WTC11 (cell line): Measurements from ENCODE around the gene TUBGCP2.

Experiments used
- CREB1 ChIP-seq: sonication (generic); formaldehyde crosslinking; IDR thresholded peaks from 2 replicates; pipeline ENCODE4 v1.8.0; 2023; ENCODE audit warnings: mild to moderate bottlenecking, missing genetic modification reagents
- CREM ChIP-seq: sonication (generic); formaldehyde crosslinking; IDR thresholded peaks from 2 replicates; pipeline ENCODE4 v1.8.1; 2022; ENCODE audit warnings: mild to moderate bottlenecking, missing genetic modification reagents, moderate library complexity
- ELF4 ChIP-seq: sonication (generic); formaldehyde crosslinking; IDR thresholded peaks from 2 replicates; pipeline ENCODE4 v1.8.1; 2022; ENCODE audit warnings: low read depth, mild to moderate bottlenecking, moderate library complexity, missing genetic modification reagents
- MAX ChIP-seq: sonication (generic); formaldehyde crosslinking; IDR thresholded peaks from 2 replicates; pipeline ENCODE4 v1.8.0; 2022; ENCODE audit warnings: mild to moderate bottlenecking, missing genetic modification reagents
- SP1 ChIP-seq: sonication (generic); formaldehyde crosslinking; conservative IDR thresholded peaks from 2 replicates; pipeline ENCODE4 v1.8.1; 2022; ENCODE audit warnings: missing genetic modification reagents
- TF ChIP-seq, protein P1 (sequence below): fragments of 200-600 bp; IDR thresholded peaks from 2 replicates; pipeline ENCODE4 v1.8.0; 2022; ENCODE audit warnings: antibody characterized with exemption
- TF ChIP-seq, protein P2 (sequence below): sonication (generic); formaldehyde crosslinking; IDR thresholded peaks from 2 replicates; pipeline ENCODE4 v1.8.1; 2023; ENCODE audit warnings: mild to moderate bottlenecking, missing genetic modification reagents, moderate library complexity
- TF ChIP-seq, protein P3 (sequence below): fragments of 250-450 bp; sonication (Bioruptor Pico); IDR thresholded peaks from 2 replicates; pipeline ENCODE4 v1.8.0; 2021; ENCODE audit warnings: mild to moderate bottlenecking
- TF ChIP-seq, protein P4 (sequence below): sonication (generic); formaldehyde crosslinking; IDR thresholded peaks from 2 replicates; pipeline ENCODE4 v1.8.1; 2023; ENCODE audit warnings: mild to moderate bottlenecking, missing genetic modification reagents, borderline replicate concordance
- TF ChIP-seq, protein P5 (sequence below): fragments of 250-450 bp; sonication (Bioruptor Pico); IDR thresholded peaks from 2 replicates; pipeline ENCODE4 v2.1.2; 2022; ENCODE audit warnings: mild to moderate bottlenecking, moderate library complexity

- TF ChIP-seq, protein P1, sequence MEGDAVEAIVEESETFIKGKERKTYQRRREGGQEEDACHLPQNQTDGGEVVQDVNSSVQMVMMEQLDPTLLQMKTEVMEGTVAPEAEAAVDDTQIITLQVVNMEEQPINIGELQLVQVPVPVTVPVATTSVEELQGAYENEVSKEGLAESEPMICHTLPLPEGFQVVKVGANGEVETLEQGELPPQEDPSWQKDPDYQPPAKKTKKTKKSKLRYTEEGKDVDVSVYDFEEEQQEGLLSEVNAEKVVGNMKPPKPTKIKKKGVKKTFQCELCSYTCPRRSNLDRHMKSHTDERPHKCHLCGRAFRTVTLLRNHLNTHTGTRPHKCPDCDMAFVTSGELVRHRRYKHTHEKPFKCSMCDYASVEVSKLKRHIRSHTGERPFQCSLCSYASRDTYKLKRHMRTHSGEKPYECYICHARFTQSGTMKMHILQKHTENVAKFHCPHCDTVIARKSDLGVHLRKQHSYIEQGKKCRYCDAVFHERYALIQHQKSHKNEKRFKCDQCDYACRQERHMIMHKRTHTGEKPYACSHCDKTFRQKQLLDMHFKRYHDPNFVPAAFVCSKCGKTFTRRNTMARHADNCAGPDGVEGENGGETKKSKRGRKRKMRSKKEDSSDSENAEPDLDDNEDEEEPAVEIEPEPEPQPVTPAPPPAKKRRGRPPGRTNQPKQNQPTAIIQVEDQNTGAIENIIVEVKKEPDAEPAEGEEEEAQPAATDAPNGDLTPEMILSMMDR: no peak
- TF ChIP-seq, protein P2, sequence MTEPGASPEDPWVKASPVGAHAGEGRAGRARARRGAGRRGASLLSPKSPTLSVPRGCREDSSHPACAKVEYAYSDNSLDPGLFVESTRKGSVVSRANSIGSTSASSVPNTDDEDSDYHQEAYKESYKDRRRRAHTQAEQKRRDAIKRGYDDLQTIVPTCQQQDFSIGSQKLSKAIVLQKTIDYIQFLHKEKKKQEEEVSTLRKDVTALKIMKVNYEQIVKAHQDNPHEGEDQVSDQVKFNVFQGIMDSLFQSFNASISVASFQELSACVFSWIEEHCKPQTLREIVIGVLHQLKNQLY (CRISPR knock-in tag): no peak
- TF ChIP-seq MAX (CRISPR knock-in tag) (no peak), ELF4 (CRISPR knock-in tag) (no peak), CREB1 (CRISPR knock-in tag) (no peak), CREM (CRISPR knock-in tag) (no peak), SP1 (no peak)
- TF ChIP-seq, protein P3, sequence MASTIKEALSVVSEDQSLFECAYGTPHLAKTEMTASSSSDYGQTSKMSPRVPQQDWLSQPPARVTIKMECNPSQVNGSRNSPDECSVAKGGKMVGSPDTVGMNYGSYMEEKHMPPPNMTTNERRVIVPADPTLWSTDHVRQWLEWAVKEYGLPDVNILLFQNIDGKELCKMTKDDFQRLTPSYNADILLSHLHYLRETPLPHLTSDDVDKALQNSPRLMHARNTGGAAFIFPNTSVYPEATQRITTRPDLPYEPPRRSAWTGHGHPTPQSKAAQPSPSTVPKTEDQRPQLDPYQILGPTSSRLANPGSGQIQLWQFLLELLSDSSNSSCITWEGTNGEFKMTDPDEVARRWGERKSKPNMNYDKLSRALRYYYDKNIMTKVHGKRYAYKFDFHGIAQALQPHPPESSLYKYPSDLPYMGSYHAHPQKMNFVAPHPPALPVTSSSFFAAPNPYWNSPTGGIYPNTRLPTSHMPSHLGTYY (CRISPR knock-in tag): no peak
- TF ChIP-seq, protein P4, sequence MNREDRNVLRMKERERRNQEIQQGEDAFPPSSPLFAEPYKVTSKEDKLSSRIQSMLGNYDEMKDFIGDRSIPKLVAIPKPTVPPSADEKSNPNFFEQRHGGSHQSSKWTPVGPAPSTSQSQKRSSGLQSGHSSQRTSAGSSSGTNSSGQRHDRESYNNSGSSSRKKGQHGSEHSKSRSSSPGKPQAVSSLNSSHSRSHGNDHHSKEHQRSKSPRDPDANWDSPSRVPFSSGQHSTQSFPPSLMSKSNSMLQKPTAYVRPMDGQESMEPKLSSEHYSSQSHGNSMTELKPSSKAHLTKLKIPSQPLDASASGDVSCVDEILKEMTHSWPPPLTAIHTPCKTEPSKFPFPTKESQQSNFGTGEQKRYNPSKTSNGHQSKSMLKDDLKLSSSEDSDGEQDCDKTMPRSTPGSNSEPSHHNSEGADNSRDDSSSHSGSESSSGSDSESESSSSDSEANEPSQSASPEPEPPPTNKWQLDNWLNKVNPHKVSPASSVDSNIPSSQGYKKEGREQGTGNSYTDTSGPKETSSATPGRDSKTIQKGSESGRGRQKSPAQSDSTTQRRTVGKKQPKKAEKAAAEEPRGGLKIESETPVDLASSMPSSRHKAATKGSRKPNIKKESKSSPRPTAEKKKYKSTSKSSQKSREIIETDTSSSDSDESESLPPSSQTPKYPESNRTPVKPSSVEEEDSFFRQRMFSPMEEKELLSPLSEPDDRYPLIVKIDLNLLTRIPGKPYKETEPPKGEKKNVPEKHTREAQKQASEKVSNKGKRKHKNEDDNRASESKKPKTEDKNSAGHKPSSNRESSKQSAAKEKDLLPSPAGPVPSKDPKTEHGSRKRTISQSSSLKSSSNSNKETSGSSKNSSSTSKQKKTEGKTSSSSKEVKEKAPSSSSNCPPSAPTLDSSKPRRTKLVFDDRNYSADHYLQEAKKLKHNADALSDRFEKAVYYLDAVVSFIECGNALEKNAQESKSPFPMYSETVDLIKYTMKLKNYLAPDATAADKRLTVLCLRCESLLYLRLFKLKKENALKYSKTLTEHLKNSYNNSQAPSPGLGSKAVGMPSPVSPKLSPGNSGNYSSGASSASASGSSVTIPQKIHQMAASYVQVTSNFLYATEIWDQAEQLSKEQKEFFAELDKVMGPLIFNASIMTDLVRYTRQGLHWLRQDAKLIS: no peak
- TF ChIP-seq, protein P5, sequence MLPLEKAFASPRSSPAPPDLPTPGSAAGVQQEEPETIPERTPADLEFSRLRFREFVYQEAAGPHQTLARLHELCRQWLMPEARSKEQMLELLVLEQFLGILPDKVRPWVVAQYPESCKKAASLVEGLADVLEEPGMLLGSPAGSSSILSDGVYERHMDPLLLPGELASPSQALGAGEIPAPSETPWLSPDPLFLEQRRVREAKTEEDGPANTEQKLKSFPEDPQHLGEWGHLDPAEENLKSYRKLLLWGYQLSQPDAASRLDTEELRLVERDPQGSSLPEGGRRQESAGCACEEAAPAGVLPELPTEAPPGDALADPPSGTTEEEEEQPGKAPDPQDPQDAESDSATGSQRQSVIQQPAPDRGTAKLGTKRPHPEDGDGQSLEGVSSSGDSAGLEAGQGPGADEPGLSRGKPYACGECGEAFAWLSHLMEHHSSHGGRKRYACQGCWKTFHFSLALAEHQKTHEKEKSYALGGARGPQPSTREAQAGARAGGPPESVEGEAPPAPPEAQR: no peak
Measured at GRCh38 chr10:133274751-133275683, 33.7 kb downstream of the TUBGCP2 start.
